NCI-H510A (cell line): Measurements from ENCODE around the gene GRK5.
"Not testable (repeated sequence)": the region's sequence is repeated elsewhere in the genome, so short reads cannot be mapped to it uniquely, and the experiment has no call there.

Experiments used
- DNase-seq: peaks from one replicate; lab custom pipeline; 2025; lab: John Stamatoyannopoulos, UW

The GRK5 gene

GRCh38 chr10:119251315-119251708 lies 43.9 kb downstream of the GRK5 start:
- DNase-seq, result no peak

DNA sequence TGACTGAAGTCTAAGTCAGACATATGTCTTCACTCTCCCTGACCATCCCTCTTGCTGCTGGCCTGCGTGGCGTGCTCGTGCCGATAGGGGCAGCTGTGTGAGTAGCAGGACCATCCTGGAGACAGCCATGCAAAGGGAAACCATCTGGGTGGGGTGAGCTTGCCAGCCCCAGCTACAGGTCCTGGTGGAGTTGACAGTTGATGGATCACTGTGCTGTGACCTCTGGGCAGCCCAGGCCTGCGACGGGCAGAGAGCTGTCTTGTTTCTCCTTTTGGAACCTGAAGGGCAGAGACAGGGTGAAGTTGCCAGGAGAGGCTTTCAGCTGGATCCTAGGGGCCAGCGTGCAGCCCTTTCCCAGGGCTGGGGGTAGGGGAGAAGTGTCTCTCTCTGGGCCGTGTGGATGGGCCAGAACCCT lies 44.7 kb downstream of the GRK5 start:
- DNase-seq, result no peak

- DNase-seq, result no peak
These were observed 45.2 kb downstream of the GRK5 start for GRCh38 chr10:119252470-119253151.

DNA sequence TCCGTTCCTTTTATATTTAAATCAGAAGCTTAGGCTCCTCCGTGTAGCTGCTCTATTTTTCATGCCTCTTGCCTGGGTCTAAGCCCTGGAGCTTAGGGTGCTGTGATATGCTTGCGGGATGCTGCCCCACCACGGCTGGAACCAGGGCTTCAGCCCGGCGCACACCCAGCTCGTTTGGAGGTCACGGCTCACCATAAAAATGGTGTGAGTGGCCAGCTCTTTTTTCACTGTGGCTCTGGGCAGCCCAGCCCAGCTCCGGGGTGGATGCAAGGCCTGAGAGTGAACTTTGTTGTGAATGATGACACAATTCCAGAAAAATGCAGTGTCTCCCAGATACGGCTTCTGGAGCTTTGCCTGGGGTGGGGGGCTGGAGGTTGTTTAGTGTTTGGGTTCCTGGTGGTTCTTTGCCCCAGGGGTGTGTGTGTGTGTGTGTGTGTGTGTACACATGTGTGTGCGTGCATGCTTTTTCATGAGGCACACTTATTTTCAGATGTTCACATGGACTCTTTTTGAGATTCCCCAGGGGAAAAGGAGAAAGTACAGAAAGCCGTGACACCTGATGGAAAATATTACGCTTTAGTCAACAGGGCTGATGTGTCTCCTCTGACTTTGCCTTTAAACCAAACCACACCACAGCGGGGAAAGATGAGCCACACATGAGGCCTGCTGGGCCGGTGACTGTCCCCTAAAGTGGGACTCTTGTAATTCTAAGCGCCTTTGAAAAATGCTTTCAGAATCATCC lies 46.2 kb downstream of the GRK5 start:
- no peak for DNase-seq

GRCh38 chr10:119254335-119254734 lies 47.0 kb downstream of the GRK5 start:
- no peak for DNase-seq

- DNase-seq, result no peak
These were observed 48.7 kb downstream of the GRK5 start for GRCh38 chr10:119256030-119256429.

- DNase-seq, result no peak
These were observed 49.5 kb downstream of the GRK5 start for GRCh38 chr10:119256897-119257296.

GRCh38 chr10:119257899-119258419 lies 50.6 kb downstream of the GRK5 start:
- no peak for DNase-seq

- no peak for DNase-seq
These were observed 52.0 kb downstream of the GRK5 start for GRCh38 chr10:119259345-119259744.

- DNase-seq, result not testable (repeated sequence)
These were observed 53.6 kb downstream of the GRK5 start for GRCh38 chr10:119261016-119261415.

DNA sequence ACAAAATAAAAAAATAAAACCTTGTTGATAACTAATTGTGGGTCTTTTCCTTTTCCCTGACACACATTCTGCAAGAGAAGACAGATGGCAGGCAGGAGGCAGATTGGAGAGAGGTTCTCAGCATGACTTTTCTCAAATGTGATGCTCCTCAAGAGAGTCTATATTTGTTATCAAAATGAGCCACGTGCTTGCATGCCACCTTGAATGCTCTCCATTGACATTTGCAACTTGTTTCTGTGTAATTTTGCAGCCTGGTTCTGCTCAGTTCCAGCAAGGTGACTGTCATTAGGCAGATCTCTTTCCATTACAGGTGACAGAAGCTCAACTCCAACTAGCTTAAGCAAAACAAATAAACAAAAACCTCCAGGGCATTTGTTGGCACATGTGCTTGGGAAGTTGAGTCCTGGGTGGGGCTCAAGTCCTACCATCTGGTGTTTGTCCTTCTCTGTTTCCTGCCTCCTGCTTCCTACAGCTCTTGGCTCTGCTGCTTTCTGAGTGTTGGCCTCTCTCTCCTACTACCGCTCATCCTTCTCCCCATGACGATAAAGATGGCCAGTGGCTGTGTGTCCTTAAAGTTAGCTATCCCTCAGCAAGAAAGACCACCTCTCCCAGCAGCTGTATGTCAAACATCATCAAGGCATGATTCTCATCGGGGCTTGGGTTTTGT lies 56.7 kb downstream of the GRK5 start:
- peak; percentile 71 for DNase-seq

GRCh38 chr10:119265691-119266090 lies 58.3 kb downstream of the GRK5 start:
- no peak for DNase-seq

- DNase-seq, result no peak
These were observed 60.0 kb downstream of the GRK5 start for GRCh38 chr10:119267384-119267783.

DNA sequence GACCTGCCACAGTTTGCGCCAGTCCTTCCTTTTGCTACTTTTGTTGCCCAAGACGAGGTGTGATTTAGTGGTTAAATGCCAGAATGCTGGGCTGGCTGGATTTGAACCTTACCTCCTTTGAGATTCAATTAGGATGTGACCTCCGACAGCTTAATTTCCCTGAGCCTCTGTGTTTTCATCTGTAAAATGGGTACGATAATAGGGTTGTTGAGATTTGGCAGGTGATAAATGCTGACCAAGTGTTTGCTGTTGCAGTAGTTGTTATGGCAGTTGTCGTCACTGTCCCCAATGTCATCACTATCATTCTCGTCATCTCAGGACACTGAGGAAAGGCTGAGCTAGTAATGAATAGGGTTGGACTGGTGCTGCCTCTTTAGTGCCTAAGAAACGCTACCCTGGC lies 61.1 kb downstream of the GRK5 start:
- no peak for DNase-seq

DNA sequence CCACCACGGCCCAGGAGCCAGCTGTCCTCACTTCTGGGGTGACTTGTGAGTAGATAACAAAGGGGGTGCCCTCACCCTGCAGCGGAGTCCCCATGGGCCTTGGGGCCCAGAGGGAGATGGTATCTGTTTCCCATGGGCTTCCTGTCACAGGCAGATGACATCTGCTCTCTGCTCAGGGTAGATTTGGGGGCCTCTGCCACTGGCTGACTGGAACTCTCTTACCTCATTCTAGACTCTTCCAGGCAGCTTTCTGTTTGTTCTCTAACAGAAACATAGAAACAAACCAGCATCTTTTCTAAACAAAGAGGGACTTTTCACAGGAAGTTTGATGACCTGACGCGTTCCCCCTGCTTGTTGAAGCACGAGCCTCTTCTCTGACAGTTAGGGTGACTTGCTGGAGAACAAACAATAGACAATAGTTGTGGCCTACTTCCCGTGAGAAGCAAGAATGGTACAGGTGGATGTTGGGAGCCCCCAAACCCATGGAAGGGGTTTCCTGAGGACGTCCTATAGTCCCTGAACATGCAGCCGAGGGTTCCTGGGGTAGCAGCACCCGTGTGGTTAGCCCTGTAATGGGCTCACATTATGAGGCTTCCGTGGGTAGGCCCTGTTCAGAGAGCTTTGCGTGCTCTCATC lies 61.6 kb downstream of the GRK5 start:
- DNase-seq, result no peak

- no peak for DNase-seq
These were observed 62.4 kb downstream of the GRK5 start for GRCh38 chr10:119269737-119270136.

- DNase-seq, result no peak
These were observed 63.5 kb downstream of the GRK5 start for GRCh38 chr10:119270762-119271366.

DNA sequence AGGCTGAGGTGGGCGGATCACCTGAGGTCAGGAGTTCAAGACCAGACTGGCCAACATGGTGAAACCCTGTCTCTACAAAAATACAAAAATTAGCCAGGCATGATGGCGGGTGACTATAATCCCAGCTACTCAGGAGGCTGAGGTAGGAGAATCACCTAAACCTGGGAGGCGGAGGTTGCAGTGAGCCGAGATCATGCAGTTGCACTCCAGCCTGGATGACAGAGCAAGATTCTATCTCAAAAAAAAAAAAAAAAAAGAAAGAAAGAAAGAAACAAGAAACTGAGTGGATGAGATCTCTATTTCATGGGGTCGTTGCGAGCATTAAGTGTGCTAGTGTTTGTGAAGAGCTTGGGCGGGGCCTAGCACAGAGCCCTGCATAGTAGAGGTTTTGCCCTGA lies 65.0 kb downstream of the GRK5 start:
- DNase-seq, result not testable (repeated sequence)

DNA sequence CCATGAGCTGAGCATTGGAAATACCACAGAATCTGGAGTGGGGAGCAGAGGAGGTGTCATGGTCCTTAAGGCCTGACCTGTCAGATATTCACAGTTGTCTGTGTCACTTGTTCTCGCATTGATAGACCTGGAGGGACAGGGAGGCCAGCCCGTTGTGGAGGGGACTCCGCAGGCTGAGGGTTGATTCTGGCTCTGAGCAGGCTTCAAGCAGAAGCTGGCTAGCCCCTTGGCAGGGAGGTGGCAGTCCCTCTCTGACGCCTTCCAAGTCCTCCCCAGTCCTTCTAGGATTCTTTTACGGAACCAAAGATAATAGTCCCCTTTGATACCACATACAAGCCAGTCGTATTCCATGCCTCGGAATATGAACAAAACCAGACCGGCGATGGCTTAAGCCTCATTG lies 65.4 kb downstream of the GRK5 start:
- DNase-seq, result no peak

DNA sequence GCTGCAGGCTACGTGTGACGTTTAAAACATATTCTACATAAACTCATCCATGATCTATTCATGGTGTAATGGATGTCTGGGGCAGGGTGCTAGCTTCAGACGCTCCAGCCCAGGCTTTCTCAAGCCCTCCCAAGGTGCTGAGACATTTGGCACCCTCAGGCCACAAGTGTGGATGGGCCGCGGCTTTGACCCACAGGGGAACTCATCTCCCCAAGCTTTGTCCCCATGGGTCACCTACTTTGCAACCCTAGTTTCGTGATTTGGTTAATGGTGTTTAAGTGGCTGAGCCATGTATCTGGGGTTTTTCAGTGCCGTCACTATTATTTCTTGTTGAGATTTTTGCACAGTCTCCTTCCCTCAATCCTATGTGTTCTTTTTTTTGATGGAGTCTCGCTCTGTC lies 66.0 kb downstream of the GRK5 start:
- no peak for DNase-seq

GRCh38 chr10:119274519-119275045 lies 67.2 kb downstream of the GRK5 start:
- DNase-seq, result no peak

GRCh38 chr10:119275085-119275484 lies 67.7 kb downstream of the GRK5 start:
- DNase-seq, result no peak
